Measurements from ENCODE around the gene MMD2.

MMD2 gene

DNA sequence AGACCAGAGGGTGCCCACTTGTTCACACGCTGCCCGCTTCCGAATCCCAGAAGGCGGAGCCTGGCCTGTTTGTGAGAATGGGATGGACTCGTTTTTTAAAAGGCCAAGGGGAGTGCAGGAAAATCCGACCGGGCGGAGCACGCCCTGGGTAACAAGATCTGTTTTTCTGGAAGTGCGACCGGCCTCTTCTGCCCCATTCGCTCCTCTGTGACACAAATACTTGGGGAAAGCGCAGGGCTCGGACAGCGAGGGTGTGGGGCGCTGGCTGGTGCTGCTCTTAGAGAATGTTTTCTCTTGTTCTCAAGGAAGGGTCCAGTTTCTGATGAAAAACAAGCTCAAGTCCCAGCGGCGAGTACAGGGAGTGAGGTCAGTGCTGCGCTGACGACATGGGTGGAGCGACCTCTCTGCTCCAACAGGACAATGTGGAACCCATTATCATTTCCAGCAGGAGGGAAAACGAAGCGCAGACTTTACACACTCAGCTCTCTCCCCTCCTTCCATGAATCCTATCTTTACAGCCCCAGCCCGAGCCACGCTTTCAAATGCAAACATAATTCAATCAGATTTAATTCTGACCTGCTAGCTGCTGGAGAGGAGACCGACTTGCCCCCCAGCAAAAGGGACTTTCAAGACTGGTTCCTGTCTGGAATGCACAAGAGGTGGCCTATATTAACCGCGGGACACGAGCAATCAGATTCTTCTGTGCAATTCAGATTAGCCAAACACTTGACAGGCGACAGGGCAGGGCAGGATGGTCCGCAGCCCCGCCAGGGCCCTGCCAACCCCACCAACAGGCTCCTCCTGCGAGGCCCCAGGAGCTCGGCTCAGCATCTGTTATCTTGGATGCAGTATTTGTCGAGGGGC, 76.6 kb downstream of the MMD2 start:
- TF ChIP-seq GLIS3 (CRISPR knock-in tag; IDR thresholded peaks at IDR 0.05) (no peak), ZNF70 (CRISPR knock-in tag; IDR thresholded peaks at IDR 0.05) (peak; percentile 19; the same call in 1 of the 2 replicates), SNAI2 (CRISPR knock-in tag; IDR thresholded peaks at IDR 0.05) (no peak), ZFP3 (CRISPR knock-in tag; IDR thresholded peaks at IDR 0.05) (0 out of 2 replicates have a peak, but pooled peaks have one; percentile 2)
- ATAC-seq, result peak; percentile 84

DNA sequence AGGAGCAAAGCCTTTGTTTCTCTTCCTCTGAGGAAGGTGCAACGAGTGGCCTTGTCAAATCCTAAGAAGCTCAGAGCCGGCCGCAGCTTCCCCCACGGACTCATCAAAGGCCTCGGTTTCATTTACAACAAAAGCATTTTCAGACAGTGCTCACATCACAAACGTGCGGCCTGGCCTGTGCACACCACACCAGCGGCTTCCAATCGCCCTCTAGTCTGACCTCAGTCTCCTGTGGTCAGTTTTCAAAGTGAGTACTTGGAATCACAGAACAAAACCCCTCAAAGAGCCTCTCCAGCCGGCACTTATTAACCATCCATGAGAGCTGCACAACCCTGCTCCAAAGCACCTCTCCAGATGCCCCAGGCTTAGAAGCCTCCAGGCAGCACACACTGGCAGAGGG, 78.8 kb downstream of the MMD2 start:
- TF ChIP-seq TCF4 (CRISPR knock-in tag; IDR thresholded peaks at IDR 0.05; ENCODE audit: borderline replicate concordance) (no peak), RARB (CRISPR knock-in tag; IDR thresholded peaks at IDR 0.05) (no peak), ESRRG (CRISPR knock-in tag; IDR thresholded peaks at IDR 0.05) (no peak), ZFP3 (CRISPR knock-in tag; IDR thresholded peaks at IDR 0.05) (no peak), OSR1 (CRISPR knock-in tag; IDR thresholded peaks at IDR 0.05) (no peak), ZNF565 (CRISPR knock-in tag; conservative IDR thresholded peaks at IDR 0.05; ENCODE audit: low read depth) (no peak), PPARA (CRISPR knock-in tag; IDR thresholded peaks at IDR 0.05; ENCODE audit: borderline replicate concordance) (no peak), BACH2 (CRISPR knock-in tag; IDR thresholded peaks at IDR 0.05; ENCODE audit: borderline replicate concordance) (no peak), ISL1 (CRISPR knock-in tag; IDR thresholded peaks at IDR 0.05) (no peak), ZNF70 (CRISPR knock-in tag; IDR thresholded peaks at IDR 0.05) (no peak), TOX (CRISPR knock-in tag; IDR thresholded peaks at IDR 0.05; ENCODE audit: borderline replicate concordance) (no peak)
- ATAC-seq, result no peak

DNA sequence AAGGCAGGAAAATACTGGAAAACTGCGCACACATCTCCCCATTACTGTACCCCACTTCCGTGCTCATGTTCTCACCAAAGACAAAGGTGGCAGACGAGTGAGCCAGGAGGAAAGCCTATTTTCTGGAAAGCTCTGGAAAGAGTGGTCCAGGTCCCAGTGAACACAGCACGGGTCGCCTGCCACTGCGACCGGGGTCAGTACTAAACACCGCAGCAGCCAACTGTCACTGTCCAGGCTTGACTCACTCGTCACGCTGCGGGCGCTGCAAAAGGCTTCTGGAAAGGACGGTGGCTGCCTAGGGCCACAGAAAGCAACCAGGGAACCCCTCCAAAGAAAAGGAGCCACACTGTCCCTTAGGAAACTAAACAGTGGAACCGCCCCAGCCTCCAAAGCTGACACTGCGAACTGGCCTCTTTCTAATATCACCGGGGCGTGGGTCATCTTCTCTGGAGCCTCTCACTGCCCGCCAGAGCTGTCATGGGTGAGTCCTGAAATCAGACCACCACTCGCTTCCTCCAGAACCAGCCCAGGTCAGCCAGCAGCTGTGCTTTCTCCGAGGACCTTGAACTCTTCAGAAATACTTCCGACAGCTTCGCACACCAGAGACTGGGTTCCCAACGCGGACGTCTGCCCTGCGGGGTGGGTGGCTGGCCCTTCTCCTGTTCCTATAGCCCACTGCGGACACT, 79.4 kb downstream of the MMD2 start:
- no peak for ATAC-seq
- TF ChIP-seq ISL1 (CRISPR knock-in tag; IDR thresholded peaks at IDR 0.05) (no peak), OSR1 (CRISPR knock-in tag; IDR thresholded peaks at IDR 0.05) (no peak), SNAI2 (CRISPR knock-in tag; IDR thresholded peaks at IDR 0.05) (no peak)

DNA sequence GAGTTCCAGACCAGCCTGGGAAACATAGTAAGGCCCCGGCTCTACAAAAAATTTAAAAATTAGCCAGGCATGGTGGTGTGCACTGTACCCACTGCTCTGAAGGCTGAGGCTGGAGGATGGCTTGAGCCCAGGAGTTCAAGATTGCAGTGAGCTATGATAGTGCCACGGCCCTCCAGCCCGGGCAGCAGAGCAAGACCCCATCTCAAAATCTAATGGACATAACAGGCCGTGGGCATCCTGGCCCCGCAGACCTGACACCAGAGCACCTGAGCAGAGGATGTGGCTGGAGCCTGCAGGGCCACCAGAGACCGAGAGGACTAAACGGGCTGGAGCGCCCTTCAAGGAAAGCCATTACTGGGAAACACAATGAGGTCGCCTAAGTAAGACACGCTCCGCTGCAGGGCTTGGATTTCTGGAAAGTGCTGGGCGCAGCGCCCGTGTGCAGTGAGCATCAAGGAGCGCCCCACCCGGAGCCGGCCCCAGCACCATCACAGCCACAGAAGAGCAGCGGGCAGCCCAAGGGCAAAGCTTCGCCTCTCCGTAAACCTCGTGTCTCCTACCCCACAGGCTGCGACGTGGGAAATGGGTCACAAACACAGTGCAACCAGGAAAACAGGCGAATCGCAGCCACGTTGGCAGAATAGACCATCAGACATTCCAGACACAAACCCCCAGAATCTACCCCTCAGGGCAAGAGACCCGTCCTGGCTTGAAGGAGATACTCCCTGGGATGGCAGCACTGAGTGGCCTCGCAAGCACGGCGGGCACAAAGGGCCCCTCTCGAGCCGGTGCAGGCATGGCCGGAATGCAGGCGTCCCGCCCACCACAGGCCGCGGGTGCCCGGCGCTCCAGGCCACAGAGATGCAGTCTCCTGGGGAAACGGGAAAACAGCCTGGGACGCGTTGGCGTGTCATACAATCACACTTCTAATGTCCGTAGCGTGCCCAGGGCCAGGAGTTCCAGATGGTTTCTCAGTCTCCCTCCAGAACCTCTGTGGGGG, 80.4 kb downstream of the MMD2 start:
- TF ChIP-seq TCF4 (CRISPR knock-in tag; IDR thresholded peaks at IDR 0.05; ENCODE audit: borderline replicate concordance) (no peak), RARB (CRISPR knock-in tag; IDR thresholded peaks at IDR 0.05) (no peak), ARNTL (CRISPR knock-in tag; IDR thresholded peaks at IDR 0.05; ENCODE audit: borderline replicate concordance, low read depth) (no peak), BACH2 (CRISPR knock-in tag; IDR thresholded peaks at IDR 0.05; ENCODE audit: borderline replicate concordance) (no peak), CSDC2 (CRISPR knock-in tag; IDR thresholded peaks at IDR 0.05) (no peak), SNAI2 (CRISPR knock-in tag; IDR thresholded peaks at IDR 0.05) (no peak), OSR1 (CRISPR knock-in tag; IDR thresholded peaks at IDR 0.05) (no peak), TOX (CRISPR knock-in tag; IDR thresholded peaks at IDR 0.05; ENCODE audit: borderline replicate concordance) (no peak), ISL1 (CRISPR knock-in tag; IDR thresholded peaks at IDR 0.05) (no peak), ZNF8 (CRISPR knock-in tag; IDR thresholded peaks at IDR 0.05) (no peak), ZFP3 (CRISPR knock-in tag; IDR thresholded peaks at IDR 0.05) (no peak), GLIS3 (CRISPR knock-in tag; IDR thresholded peaks at IDR 0.05) (no peak), PPARA (CRISPR knock-in tag; IDR thresholded peaks at IDR 0.05; ENCODE audit: borderline replicate concordance) (no peak), ZC3H10 (CRISPR knock-in tag; IDR thresholded peaks at IDR 0.05) (no peak)
- TF ChIP-seq, protein P1, sequence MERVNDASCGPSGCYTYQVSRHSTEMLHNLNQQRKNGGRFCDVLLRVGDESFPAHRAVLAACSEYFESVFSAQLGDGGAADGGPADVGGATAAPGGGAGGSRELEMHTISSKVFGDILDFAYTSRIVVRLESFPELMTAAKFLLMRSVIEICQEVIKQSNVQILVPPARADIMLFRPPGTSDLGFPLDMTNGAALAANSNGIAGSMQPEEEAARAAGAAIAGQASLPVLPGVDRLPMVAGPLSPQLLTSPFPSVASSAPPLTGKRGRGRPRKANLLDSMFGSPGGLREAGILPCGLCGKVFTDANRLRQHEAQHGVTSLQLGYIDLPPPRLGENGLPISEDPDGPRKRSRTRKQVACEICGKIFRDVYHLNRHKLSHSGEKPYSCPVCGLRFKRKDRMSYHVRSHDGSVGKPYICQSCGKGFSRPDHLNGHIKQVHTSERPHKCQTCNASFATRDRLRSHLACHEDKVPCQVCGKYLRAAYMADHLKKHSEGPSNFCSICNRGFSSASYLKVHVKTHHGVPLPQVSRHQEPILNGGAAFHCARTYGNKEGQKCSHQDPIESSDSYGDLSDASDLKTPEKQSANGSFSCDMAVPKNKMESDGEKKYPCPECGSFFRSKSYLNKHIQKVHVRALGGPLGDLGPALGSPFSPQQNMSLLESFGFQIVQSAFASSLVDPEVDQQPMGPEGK (CRISPR knock-in tag; IDR thresholded peaks at IDR 0.05; ENCODE audit: borderline replicate concordance), result no peak
- TF ChIP-seq, protein P2, sequence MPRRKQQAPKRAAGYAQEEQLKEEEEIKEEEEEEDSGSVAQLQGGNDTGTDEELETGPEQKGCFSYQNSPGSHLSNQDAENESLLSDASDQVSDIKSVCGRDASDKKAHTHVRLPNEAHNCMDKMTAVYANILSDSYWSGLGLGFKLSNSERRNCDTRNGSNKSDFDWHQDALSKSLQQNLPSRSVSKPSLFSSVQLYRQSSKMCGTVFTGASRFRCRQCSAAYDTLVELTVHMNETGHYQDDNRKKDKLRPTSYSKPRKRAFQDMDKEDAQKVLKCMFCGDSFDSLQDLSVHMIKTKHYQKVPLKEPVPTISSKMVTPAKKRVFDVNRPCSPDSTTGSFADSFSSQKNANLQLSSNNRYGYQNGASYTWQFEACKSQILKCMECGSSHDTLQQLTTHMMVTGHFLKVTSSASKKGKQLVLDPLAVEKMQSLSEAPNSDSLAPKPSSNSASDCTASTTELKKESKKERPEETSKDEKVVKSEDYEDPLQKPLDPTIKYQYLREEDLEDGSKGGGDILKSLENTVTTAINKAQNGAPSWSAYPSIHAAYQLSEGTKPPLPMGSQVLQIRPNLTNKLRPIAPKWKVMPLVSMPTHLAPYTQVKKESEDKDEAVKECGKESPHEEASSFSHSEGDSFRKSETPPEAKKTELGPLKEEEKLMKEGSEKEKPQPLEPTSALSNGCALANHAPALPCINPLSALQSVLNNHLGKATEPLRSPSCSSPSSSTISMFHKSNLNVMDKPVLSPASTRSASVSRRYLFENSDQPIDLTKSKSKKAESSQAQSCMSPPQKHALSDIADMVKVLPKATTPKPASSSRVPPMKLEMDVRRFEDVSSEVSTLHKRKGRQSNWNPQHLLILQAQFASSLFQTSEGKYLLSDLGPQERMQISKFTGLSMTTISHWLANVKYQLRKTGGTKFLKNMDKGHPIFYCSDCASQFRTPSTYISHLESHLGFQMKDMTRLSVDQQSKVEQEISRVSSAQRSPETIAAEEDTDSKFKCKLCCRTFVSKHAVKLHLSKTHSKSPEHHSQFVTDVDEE (CRISPR knock-in tag; IDR thresholded peaks at IDR 0.05), result no peak
- TF ChIP-seq, protein P3, sequence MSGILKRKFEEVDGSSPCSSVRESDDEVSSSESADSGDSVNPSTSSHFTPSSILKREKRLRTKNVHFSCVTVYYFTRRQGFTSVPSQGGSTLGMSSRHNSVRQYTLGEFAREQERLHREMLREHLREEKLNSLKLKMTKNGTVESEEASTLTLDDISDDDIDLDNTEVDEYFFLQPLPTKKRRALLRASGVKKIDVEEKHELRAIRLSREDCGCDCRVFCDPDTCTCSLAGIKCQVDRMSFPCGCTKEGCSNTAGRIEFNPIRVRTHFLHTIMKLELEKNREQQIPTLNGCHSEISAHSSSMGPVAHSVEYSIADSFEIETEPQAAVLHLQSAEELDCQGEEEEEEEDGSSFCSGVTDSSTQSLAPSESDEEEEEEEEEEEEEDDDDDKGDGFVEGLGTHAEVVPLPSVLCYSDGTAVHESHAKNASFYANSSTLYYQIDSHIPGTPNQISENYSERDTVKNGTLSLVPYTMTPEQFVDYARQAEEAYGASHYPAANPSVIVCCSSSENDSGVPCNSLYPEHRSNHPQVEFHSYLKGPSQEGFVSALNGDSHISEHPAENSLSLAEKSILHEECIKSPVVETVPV (CRISPR knock-in tag; IDR thresholded peaks at IDR 0.05), result no peak
- TF ChIP-seq, protein P4, sequence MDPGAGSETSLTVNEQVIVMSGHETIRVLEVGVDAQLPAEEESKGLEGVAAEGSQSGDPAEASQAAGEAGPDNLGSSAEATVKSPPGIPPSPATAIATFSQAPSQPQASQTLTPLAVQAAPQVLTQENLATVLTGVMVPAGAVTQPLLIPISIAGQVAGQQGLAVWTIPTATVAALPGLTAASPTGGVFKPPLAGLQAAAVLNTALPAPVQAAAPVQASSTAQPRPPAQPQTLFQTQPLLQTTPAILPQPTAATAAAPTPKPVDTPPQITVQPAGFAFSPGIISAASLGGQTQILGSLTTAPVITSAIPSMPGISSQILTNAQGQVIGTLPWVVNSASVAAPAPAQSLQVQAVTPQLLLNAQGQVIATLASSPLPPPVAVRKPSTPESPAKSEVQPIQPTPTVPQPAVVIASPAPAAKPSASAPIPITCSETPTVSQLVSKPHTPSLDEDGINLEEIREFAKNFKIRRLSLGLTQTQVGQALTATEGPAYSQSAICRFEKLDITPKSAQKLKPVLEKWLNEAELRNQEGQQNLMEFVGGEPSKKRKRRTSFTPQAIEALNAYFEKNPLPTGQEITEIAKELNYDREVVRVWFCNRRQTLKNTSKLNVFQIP (CRISPR knock-in tag; IDR thresholded peaks at IDR 0.05; ENCODE audit: borderline replicate concordance, low read depth), result no peak

More for the DNA sequence above, 80.4 kb downstream of the MMD2 start:
- no peak for ATAC-seq

All from SK-N-SH treated with all-trans-retinoic acid at 6 μM for 48 hours (cell line).